NCI-H774 (cell line): ENCODE measurements around the gene COL23A1.
"Not testable (repeated sequence)": the region's sequence is repeated elsewhere in the genome, so short reads cannot be mapped to it uniquely, and the experiment has no call there.

Experiments used
- DNase-seq: peaks from one replicate; lab custom pipeline; 2025; lab: John Stamatoyannopoulos, UW

The COL23A1 gene

DNA sequence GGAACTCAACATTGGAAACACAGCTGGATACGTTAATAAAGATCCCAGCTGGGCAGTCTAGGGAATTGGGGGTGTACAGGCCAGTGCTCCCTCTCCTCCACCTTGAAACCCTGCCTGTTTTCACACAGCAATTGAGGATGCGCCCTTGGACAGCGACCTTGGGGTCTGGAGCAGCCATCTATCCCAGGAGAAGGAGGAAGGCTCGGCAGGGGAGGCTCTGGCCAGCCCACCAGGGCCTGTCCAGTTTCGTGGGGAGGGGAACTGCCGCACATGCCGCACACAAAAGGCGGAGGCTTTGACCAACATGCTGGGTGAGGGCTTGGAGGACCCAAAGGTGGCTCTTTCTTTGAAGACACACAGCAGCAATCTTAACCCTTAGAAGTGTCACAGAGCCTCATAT, 1.4 kb downstream of the COL23A1 start:
- DNase-seq = no peak

DNA sequence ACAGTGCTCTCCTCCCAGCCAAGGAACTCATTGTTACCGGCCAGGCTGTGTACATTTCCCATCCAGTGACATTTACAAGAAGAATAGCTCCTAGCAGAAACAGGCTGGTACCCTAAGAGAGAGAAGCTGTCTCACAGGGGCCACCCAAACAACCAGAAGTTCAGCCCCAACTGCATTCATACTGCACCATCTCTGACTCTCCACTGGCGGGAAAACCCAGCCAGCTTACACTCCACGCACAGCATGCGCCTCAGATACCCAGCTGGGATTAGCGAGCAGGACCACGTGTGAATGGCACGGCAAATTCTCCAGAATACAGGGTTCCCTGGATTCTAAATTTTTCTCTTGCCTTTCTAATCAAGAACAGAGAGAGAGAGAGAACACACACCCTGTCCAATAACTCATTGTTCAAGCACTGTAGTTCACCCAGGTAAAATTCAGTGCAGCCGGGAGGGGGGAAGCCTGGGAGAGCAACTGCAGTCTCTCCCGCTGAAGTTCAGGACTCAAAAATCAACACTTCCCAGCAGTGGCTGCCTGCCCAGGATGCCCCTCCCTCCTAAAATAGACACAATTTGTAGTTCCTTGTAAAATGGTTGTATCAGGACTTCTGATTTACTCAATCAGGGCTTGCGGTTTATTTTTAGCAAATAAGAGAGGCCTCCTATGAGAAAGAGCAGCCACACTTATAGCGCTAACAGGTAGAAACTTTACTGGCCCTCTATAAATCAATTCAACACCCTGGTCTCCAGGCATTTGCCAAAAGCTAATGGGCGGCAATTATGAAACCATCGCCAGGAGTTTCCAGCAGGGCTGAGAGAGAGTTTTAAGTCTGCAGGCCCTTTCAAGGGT, 2.2 kb downstream of the COL23A1 start:
- no peak for DNase-seq

DNA sequence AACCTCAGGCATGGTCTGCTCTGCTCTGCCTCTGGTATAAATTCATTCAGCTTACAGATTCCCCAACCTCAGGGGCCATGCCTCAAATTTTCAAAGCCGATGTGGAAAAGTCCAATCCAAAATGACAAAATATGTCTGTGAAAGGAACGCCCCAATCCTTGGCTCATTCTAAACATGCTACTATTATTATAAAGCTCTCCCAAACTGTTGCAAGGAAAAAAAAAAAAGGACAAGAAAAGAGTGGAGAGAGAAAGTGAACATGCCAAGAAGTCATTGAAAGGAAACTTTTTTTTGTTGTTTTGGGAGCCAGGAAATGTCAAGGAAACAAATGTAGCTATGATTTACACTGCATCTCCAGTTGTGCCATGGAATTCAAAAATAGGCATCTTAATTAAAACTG, 3.8 kb downstream of the COL23A1 start:
- no peak for DNase-seq

DNA sequence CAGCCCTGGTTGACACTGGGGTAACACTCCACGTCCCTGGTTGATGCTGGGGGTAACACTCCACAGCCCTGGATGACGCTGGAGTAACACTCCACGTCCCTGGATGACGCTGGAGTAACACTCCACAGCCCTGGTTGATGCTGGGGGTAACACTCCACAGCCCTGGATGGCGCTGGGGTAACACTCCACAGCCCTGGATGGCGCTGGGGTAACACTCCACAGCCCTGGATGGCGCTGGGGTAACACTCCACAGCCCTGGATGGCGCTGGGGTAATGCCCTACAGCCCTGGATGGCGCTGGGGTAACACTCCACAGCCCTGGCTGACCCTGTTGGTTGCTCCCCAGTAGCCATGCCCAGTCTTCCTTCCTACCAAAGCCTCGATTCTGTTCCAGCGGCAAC, 4.8 kb downstream of the COL23A1 start:
- not testable (repeated sequence) for DNase-seq

DNA sequence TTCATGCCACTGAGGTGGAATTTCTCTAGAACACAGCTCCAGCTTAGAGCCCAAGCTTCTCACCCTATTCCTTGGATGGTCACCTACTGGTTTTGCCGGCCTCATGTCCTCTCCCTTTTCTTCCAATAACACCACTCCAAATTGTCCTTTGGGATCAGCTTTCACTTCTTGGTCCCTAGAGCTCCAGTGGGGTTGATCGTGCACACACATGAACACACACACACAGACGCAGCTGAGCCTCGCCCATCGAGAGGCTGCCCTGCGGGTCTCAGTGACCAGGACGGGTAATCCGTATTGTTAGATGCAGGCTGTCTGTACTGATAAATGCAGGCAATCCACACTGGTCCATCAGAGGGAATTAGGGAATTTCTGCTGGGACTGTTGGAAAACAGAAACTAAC, 6.9 kb downstream of the COL23A1 start:
- no peak for DNase-seq

DNA sequence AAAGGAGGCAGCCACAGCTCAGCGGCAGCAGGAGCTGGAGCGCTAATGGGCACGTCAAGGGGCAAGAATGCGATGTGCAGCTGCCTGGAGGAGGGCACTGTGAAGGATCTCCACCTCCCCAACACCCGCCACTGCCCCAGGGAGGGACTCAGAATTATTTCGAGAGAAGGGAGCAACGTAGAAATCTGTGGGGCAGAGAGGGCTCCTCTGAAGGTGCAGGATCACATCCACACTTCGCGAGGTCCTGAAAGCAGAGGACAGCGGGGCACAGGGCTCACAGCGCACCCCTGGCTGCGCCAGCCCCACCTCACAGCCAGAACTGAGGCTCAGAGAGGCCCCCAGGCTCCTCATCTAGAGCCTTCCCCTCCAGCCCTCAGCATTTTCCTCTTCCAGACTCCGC, 7.9 kb downstream of the COL23A1 start:
- DNase-seq = no peak

DNA sequence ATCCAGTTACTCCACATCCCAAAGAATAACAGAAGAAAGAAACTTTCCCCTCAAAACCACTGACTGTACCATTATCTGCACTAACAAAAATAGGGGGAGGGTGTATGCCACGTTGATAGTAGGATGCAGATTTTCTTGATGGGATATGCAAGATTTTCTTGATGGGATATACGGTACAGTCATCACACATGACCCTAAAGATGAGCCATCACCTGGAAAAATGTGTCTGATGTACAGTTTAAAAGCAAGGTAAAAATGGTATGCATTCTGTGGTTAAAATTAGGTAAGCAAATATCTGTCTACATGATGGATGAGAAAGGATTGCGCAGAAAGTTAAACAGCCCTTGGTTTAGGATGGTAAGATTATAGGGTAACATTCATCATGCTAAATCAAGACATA, 8.6 kb downstream of the COL23A1 start:
- no peak for DNase-seq

DNA sequence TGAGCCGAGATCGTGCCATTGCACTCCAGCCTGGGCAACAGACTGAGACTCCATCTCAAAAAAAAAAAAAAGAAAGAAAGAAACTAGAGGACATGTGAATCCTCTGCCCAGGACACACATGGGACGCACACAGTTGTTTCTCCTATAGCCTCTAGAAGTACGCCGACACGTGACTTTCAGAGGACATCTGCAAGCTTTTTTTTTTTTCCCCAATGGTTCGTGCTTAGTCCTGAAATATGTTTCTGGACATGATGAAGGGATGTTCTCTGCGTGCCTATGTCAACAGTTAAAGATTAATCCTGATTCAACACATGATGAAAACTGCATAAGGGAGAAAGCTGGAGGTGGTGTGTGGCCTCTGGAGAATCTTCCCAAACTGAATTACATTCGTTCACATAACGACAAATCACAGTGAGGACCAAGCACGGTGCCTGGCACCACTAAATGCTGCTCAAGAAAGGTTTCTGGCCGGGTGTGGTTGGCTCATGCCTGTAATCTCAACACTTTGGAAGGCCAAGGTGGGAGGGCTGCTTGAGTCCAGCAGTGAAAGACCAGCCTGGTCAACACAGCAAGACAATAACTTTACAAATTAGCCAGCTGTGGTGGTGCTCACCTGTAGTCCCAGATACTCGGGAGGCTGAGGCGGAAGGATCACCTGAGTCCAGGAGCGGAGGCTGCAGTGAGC, 9.8 kb downstream of the COL23A1 start:
- no peak for DNase-seq

DNA sequence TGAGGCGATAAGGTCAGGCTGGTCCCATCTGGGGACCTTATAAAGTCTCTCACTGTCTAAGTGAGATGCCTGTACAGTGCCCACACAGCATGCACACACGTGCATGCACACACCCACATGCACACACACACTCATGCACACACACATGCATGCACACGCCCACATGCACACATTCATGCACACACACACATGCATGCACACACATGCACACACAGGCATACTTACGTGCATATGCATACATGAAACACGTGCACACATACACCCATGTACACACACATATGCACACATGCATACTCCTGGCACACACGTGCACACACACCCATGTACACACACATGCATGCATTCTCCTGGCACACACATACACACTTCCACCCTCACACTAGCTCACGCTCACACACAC, 12.2 kb downstream of the COL23A1 start:
- no peak for DNase-seq

DNA sequence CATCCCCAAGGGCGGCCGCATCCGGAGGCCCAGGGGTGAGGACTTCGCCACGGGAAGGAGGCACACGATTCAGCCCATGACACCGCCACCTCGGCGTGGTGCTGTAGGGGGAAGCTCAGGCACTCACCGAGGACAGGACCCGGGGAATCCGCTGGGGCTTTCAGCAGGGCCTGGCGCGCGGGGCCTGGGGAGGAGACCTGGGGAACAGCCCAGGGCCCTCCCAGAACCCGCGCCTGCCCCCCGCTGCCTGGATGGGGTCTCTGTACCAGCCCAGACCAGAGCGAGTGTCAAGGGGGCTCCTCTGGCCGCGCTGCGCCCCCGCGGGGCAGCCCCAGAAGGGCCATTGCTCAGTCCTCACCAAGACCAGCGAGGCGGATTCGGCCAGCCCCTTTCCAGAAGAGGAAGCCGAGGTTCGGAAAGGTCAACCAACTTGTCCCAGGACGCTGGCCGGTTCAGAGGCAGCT, 12.8 kb downstream of the COL23A1 start:
- no peak for DNase-seq

DNA sequence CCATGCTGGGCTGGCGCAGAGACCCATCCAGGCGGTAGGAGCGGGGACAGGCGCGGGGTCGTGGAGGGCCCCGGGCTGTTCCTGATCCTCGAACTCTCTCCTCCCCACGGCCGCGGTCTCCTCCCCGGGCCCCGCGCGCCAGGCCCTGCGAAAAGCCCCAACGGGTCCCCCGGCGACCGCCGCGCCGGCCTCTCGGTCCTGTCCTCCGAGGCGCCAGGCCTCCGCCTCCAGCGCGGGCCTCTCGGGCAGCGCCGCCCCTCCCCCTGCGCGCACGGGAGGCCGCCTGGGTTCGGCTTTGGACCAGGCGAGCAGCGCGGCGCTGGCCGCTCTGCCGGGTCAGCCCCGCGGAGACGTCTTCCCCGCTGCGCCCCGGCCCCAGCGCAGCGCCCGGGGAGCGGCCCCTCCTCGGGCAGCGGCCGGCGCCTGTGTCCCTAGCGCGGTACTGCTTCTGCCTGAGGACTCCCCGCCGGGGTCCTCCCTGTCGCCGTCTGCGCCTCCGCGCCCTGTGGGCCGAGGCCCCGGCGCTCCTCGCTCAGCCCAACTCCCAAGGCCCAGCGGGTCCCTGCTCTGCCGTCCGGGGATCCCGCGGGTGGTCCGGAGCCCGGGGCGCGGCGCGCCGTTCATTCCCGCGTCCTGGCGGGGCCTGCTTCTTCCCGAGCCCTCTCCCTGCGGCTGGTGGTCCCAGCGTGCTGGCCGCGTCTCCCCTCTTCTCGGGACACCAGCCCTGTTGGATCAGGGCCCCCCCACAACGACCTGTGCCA, 13.4 kb downstream of the COL23A1 start:
- no peak for DNase-seq

DNA sequence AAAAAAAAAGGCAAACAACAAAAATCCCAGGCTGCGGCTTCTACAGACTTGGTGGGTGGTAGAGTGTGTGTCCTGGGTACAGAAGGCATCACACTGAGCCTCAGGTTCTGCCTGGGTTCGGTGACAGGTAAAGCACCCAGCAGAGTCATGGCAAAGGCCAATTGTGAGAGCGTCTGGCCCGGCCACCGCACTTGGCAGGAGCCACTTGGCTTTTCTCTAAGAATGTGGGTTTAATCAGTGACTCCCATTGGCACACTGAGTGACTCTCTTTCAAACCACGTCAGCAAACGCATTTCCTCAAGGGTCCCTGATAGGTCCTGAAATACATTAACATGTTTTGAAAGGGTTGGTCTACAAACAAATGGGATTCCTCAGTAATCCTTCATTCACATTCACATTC, 17.0 kb downstream of the COL23A1 start:
- no peak for DNase-seq

DNA sequence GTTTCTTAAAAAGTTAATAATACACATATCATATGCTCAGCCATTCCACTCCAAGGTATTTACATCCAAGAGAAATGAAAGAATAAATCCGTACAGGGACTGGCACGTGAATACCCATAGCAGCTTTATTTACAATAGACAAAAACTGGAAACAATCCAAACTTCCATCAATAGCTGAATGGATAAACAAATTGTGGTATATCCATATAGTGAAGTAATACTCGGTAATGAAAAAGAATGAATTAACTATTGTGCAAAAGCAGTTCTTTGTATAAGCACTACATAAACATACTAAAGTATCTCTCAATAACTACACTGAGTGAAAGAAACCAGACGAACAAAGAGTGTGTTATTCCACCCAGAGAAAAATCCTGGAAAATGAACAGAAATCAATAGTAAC, 17.6 kb downstream of the COL23A1 start:
- no peak for DNase-seq

DNA sequence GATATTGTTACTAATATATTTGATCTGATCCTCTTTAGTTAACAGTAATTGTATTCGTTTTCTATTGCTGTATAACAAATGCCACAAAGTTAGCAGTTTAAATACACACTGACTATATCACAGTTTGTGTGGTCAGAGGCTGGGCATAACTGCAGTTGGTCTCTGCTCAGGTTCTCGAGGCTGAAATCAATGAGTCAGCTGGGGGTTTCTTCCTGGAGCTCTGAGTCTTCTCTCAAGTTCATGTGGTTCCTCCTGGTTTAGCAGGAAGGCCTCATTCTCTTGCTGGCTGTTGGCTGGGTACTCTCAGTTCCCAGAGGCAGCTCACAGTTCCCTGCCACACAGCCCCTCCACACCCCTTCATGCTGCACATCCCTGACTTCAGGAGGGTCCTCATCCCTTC, 20.7 kb downstream of the COL23A1 start:
- DNase-seq = no peak

DNA sequence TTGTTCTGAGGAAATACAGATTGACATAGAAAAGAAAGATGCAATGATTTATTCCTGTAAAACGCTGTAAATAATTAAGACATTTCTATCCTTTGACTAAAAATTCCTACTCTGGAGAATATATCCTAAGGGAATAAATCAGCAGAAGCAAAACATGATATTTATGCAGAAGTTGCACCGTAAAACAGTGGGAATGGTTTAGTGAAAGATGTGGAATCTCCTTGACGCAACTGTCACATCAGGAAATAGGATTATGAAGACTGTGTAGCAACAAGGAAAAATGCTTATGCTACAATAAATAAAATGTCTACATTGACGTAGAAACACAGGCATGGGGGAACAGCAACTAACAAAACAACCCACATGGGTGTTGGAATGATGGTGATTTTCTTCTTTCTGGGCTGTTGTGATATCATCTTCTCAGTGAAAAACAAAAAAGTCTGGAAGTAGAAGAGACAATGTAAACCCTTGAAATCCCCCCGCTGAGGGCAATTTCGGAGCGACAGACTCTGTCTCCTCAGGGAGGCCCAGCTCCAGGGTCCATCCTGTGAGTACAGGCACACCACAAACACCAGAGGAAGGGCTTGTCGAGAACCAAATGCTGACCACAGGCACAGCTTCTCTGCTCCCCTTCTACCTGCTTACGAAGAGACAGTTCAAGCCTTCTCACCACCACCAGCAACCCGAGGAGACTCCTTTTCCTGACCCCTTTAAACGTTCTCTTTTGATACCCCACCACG, 25.2 kb downstream of the COL23A1 start:
- no peak for DNase-seq

DNA sequence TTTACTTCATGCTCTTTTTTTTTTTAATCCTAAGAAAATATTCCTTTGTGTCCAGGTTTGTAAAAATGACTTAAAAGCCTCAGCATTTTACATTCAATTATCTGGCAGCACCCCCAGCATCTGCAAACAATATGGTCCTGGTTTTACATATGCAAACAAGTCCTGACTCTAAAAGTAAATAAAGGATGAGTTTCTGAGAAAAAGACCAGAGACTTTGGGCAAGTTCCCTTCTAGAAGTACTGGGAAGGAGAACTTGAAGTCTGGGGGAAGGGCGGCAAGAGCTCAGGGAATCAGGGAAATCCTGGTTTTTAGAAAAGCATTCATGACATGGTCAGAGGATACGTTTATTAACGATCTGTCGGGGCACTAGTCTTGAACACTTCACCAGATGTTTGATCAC, 25.8 kb downstream of the COL23A1 start:
- no peak for DNase-seq

DNA sequence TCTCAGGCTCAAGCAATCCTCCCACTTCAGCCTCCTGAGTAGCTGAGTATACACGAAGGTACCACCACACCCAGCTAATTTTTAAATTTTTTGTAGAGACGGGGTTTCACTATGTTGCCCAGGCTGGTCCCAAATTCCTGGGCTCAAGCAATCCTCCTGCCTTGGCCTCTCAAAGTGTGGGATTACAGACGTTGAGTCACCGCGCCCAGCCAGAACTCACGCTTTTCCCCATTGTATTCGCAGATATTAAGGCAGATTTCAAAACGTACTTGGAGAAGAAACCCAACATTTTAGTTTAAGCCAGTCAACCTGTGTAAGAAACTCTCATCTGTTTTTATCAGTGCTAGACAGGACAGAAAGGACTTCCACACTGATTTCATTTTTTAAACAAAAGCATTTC, 26.6 kb downstream of the COL23A1 start:
- no peak for DNase-seq

DNA sequence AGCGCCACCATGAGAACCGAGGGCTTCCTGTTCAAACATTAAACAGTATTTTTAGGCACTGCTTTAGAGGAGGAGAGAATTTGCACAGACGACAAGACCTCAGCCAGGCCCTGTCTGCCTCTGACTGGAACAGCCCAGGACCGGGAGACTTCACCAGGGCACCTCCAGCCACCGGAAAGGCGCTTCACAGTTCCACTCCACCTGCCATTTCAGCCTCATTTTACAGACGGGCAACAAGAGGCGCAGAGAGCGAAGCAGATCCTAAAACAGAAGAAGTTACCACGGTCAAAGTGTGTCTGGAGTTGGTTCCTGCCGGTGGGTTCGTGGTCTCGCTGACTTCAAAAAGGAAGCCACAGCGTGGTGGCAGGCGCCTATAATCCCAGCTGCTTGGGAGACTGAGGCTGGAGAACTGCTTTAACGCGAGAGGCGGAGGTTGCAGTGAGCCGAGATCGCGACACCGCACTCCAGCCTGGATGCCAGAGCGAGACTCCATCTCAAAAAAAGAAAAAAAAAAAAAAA, 28.4 kb downstream of the COL23A1 start:
- no peak for DNase-seq

DNA sequence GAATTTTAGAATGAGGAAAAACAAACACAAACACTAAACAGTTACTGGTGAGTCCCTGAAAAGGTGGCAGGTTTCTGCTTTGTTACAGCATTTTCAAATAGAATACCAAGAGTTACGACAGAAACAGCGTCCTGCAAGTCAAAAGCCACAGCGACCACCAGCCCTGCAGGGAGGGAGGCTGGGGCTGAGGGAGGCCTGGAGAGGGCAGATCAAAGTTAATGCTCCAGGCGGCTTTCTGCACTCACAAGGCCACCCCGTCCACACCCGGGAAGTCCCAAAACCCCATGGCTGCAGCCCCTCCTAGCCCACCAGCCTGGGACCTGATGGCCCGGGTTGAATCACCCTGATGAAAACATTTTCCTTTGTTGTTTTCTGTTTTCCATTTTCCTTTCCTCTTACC, 29.3 kb downstream of the COL23A1 start:
- no peak for DNase-seq

DNA sequence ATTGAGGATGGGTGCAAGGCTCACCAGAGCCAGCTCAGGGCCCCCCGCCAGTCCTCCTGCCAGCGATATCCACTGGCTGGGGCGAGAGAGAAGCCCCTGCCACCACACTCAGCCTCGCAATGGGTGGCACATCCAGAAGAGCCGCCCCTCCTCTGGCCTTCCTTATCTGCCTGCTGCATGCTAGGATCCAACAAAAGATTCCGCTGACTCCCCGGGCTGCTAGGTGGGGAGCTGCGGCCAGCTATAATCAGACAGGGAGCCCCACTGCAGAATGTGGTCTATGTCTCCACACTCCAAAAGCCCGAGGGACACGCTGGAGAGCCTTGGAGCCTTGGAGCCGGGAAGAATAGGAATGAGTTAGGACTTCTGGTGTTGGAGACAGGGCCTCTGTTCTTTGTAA, 32.8 kb downstream of the COL23A1 start:
- DNase-seq = no peak

DNA sequence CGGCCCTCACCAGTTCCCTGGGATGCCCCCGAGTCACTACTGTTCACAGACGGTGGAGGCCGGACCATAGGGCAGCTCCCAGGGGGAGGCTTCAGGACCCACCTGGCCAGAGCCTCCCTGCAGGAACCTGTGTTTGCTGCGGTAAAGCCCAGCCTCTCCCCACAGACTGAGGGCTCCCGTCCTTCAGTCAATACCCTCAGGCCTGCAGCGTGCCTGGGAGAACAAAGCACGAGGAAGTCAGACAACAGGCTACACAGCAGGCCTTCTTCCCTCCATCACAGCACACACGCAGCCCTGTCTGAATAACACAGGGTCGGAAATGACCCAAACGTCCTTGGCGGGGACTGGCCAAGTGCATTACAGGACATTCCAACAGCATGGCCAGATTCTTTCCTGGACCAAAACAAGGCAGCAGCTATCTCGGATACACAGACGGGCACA, 34.4 kb downstream of the COL23A1 start:
- DNase-seq = no peak

DNA sequence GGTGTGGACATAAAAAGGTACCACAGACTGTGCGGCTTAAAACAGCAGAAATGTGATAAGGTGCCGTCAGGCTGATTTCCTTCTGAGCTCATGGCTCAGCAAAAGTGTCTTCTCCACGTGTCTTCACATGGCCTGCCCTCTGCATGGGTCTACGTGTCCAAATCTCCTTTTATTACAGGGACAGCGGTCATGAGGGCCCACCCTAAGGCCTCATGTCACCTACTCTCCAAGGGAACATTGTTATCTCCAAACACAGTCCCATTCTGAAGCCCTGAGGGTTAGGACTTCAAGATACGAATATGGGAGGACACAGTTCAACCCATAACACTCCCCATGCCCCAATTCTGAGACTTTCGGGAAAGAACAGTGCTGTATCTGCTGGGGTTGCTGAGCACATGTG, 35.2 kb downstream of the COL23A1 start:
- no peak for DNase-seq
